NCI-H128 (cell line): ENCODE data around the gene RBX1.
"Not testable (repeated sequence)": the region's sequence is repeated elsewhere in the genome, so short reads cannot be mapped to it uniquely, and the experiment has no call there.

ENCODE experiments used
- DNase-seq: peaks from one replicate; lab custom pipeline; 2025; ENCODE audit not compliant: unreplicated experiment; lab: John Stamatoyannopoulos, UW

The RBX1 gene

DNA sequence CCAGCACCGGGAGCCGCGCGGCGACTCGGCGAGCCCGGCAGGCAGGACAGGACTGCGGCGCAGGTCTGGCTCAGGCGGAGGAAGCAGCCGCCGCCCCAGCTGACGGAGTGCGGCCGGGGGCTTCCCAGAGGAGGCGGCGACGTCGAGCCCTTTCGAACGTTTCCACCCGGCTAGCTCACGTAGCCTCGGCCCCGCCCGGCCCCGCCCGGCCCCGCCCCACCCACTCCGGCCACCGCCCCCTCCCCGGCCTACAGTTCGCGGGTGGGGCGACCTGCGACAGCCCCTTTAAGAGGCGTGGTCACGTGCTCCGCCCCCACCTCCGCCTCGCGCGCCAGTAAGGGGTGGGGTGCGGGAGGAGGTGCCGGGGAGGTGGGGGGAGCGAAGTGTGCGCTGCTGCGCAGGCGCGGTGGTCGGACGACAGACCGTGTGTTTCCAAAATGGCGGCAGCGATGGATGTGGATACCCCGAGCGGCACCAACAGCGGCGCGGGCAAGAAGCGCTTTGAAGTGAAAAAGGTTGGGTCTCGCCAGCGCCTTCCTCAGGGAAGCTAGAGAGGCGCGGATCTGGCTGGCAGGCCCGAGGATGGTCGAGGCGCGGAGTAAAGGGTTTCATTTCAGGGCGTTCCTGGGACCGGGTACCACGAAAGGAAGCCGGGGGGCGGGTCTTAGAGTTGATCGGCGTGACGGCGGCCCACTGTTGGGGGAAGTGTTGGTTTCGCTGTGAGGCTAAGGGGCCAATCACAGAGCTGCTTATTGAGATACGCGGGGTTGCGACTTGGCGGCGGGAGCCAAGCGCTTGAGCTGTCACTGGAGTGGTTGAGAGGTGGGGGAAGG lies at the start of gene RBX1:
Gene RBX1 (plus strand): TSS at position 417 of the 833 bp plus-strand sequence. CDS start 21 bp downstream, at position 438.
- DNase-seq: peak; percentile 81

- DNase-seq: no peak
These were observed 47.1 kb upstream of the RBX1 start for GRCh38 chr22:40904101-40904500.

DNA sequence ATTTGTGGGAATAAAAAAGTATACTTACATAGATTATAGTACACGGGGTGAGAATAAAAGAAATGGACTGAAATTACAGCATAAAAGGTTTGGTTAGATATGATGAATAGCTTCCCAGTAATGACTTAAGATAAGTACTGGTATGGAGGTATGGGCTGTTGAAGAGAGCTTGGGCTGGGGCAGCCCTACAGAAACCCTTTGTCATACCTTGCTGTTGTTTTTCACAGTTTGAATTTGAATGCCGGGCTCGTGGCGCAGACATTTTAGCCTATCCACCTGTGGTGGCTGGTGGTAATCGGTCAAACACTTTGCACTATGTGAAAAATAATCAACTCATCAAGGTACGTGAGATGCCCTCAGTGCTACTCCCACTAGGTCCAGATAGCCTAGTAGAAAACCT lies 42.3 kb upstream of the RBX1 start:
- no peak for DNase-seq

- DNase-seq: no peak
These were observed 39.4 kb upstream of the RBX1 start for GRCh38 chr22:40911772-40912171.

DNA sequence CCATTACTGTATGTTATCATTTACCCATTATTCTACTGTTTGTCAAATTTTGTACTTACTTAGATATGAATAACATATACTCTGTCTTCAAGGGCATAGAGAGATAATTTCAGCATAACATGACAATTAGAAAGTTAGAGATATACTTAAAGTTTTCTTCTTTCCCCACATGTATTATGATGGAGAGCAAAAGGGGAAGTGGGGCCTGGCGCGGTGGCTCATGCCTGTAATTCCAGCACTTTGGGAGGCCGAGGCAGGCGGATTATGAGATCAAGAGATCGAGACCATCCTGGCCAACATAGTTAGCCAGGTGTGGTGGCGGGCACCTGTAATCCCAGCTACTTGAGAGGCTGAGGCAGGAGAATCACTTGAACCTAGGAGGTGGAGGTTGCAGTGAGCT lies 38.2 kb upstream of the RBX1 start:
- DNase-seq: not testable (repeated sequence)

GRCh38 chr22:40919446-40919845 lies 31.7 kb upstream of the RBX1 start:
- DNase-seq: no peak

DNA sequence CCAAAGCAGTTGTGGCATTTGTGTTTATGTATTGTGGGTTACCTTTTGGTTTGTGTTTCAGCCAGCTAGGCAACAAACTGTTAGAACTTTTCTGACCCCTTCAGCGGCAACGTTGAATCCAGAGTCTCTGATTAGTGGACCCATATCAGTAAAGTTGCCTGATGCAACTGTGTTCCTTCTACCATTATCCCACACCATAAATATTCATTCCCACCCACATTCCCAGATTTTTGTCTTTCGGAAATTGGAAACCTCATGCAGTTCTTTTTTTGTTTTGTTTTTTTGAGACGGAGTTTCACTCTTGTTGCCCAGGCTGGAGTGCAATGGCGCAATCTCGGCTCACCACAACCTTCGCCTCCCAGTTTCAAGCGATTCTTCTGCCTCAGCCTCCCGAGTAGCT lies 30.7 kb upstream of the RBX1 start:
- no peak for DNase-seq

GRCh38 chr22:40922484-40923303 lies 28.5 kb upstream of the RBX1 start:
- no peak for DNase-seq

DNA sequence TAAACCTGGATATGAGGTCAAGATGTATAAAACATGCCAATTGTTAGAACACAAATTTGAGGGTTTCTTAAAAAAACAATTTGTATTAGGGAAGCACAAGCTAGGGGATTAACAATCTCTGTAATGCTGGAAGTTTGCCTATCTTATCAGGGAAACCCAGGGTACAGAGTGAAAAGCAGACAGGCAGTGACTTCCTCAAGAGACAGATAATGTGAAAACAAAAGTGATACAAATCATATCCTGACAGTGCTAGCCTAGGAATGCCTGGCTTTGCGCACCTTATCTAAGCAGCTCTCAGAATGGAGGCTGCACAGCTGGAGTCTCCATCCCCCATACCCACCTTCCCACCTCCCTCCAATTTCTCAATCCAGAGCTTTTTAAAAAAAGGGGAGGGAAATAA lies 22.5 kb upstream of the RBX1 start:
- DNase-seq: no peak

GRCh38 chr22:40932396-40932795 lies 18.8 kb upstream of the RBX1 start:
- DNase-seq: no peak

DNA sequence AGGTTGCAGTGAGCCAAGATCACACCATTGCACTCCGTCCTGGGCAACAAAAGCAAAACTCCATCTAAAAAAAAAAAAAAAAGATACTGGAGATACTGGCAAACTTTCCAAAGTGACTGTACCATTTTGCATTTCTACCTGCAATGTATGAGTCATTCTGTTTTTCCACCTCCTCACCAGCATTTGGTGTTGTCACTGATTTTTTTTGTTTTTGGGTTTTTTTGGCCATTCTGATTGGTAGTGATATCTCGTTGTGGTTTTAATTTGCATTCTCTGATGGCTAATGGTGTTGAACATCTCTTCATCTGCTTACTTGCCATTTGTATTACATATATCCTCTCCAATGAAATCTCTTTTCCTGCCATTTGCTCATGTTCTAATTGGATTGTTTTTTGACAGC lies 12.0 kb upstream of the RBX1 start:
- no peak for DNase-seq

GRCh38 chr22:40951795-40952605 lies 822 bp downstream of the RBX1 start:
- no peak for DNase-seq

DNA sequence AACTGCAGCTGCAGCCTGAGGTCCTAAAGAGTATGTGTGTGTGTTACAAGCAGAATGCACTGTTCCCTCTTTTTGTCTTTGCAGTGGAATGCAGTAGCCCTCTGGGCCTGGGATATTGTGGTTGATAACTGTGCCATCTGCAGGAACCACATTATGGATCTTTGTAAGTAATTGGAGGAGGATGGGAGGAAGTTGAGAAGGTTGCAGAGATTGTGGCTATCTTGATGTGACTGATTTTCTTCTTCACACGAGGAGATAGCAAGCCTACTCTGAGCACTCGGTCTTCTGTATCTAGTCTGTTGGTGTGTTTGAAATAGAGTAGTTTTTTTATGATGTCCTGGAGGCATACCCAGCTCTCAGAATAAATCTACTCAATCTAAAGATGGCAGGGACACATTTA lies 2.3 kb downstream of the RBX1 start:
- DNase-seq: no peak

DNA sequence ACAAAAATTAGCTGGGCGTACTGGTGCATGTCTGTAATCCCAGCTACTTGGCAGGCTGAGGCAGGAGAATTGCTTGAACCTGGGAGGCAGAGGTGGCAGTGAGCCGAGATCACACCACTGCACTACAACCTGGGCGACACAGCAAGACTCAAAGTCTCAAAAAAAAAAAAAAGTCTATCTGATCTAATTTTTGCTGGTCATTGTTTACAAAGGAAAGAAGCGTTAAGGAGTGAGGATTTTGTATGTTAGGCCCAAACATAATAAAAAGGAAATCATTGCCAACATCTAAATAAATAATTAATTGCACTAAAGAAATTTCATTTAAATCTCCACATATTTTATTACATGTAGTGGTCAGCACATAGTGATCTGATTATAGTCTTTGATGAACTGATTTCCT lies 2.9 kb downstream of the RBX1 start:
- DNase-seq: no peak

GRCh38 chr22:40955571-40955970 lies 4.4 kb downstream of the RBX1 start:
- no peak for DNase-seq

DNA sequence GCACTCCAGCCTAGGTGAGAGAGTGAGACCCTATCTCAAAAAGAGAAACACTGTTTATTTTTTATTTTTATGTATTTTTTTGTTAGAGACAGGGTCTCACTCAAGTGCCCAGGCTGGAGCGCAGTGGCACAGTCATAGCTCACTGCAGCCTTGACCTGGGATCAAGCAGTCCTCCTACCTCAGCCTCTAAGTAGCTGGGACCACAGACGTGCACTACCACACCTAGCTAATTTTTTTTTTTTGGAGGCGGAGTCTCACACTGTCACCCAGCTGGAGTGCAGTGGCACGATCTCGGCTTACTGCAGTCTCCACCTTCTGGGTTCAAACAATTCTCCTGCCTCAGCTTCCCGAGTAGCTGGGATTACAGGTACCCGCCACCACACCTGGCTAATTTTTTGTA lies 6.4 kb downstream of the RBX1 start:
- DNase-seq: no peak

DNA sequence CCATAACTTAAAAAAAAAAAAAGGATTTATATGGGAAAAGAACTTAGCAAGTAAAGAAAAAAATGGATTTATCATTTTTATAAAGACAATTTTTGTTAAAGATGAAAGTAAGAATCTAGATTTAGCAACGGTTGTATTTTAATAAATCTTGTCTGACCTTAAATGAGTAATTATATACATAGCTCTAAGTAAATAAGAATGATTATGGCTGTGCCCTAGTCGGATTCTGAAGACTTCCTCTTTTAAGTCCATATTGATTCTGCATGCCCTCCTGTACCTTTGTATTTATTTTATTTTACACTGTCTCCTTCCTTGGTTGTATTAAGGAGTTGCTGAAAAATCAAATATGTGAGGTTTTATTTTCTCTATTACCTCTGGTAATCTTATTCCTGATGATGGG lies 7.1 kb downstream of the RBX1 start:
- no peak for DNase-seq

DNA sequence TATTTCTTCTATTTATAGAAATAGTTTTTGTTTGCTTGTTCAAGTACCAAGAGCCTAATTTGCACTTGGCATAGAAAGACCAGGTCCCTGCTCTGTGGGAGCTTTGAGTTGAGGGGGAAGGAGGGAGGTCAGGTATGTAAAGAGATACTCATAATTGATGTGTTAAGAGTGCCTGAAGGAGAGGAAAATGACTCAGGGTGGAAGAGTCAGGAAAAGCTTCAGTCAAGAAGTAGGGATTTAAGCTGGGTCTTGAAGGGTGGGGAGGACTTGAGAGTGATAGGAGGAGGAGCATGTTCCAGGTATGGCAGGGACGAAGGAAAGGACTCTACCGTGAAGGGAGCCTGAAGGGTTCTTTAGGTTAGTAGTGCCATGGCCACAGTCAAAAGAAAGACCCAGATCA lies 9.0 kb downstream of the RBX1 start:
- DNase-seq: no peak

DNA sequence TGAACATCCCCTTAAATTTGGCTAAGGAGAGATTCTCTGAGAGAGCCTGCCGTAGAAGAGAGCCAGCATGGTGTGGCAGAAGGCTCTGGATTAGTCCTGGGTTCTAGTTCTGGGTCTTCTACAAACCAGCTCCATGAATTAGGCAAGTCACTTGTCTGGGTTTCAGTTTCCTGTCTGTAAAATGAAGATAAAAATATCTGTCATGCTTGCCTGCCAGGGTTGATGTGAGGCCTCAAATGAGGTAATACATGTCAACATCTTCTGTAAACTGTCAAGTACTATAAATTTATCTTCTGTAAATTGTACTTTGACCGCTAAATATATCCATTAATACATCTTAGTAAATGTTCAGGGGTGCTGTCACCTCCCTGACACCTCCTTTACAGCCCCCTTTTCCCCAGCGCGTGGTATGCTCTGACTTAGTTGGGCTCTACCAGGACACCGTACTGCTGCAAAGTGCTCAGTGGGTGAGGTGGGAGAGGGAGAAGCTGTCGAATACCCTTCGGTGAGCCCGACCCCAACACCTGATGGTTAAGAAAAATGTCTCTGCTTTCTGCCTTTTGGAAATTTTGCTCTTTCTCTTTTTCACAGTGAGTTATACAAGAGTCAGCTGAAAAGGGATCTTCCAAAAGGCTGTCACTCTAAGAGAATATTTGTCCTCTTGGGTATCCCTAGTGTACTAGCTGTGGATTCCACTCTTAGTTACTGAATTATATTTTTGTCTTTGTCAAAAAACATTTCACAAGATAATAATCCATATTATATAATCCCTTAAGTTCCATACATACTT lies 15.0 kb downstream of the RBX1 start:
- DNase-seq: no peak

DNA sequence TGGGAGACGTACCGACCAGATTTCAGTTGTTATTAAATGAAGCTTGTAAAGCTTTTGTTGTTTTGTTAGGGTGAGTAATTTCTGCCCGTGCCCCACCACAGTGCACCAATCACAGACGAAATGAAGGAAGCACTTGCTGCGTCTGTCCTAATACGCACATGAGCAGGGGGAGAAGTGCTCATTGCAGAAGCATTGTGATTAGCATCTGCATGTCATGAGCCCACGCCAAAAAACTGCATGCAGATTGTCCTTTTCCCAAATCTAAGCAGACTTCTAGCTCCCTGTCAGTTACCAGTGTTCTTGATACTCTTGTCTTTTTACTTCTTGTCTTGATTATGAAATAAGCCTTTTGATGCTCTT lies 15.5 kb downstream of the RBX1 start:
- DNase-seq: no peak
